T-helper 2 cell treated with Interferon-gamma antibody and Interleukin-4, amounts not matched to agents 5 μg/mL and 100 μg/mL, for 36 hours (primary cell): Measurements from ENCODE around the gene NFKB1.
A peak's percentile ranks its signal among the peaks of the same experiment; 100 is the strongest.
"Not testable (repeated sequence)": the region's sequence is repeated elsewhere in the genome, so short reads cannot be mapped to it uniquely, and the experiment has no call there.

Source experiments
- DNase-seq: peaks from one replicate; pipeline ENCODE4 v3.0.0; 2021; ENCODE audit warnings: low spot score
- H3K27ac Mint-ChIP-seq: one replicate; pipeline ENCODE4 v1.8.0; 2021; ENCODE audit warnings: mild to moderate bottlenecking, mixed read lengths
- H3K27me3 Mint-ChIP-seq: one replicate; pipeline ENCODE4 v1.8.0; 2021; ENCODE audit warnings: low read depth, mixed read lengths
- H3K36me3 Mint-ChIP-seq: one replicate; pipeline ENCODE4 v1.8.0; 2021; ENCODE audit warnings: low read depth, mixed read lengths
- H3K4me1 Mint-ChIP-seq: one replicate; pipeline ENCODE4 v1.8.0; 2021; ENCODE audit warnings: low read depth, mixed read lengths
- H3K4me3 Mint-ChIP-seq: one replicate; pipeline ENCODE4 v1.8.0; 2022; ENCODE audit warnings: mild to moderate bottlenecking, moderate library complexity, mixed read lengths
- H3K9me3 Mint-ChIP-seq: one replicate; pipeline ENCODE4 v1.8.0; 2021; ENCODE audit warnings: mixed read lengths

NFKB1 gene

GRCh38 chr4:102610007-102610406 is 108.8 kb downstream of the NFKB1 start:
- Mint-ChIP-seq H3K9me3 (no peaks in the 10 kb centered on the region), H3K4me1 (peaks cover 76% of the 10 kb centered on the region), H3K4me3 (no peak overlapping the region), H3K36me3 (peaks cover 94% of the 10 kb centered on the region), H3K27me3 (no peaks in the 10 kb centered on the region), H3K27ac (peak overlapping the region; percentile 18)
- no peak for DNase-seq

DNA sequence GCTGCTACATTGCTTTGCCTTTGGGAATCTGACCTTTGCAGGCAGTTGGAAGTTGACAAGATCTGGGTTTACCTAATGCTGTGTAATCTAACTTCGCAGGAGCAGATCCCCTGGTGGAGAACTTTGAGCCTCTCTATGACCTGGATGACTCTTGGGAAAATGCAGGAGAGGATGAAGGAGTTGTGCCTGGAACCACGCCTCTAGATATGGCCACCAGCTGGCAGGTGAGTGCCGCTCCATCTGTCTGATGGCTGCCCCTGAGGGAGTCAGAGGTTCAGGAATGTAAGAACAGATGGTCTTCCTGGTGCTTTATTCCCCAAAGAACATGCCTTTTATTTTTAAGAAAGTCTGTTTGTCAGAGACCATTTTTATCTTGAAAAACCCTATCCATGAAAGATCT is 109.3 kb downstream of the NFKB1 start:
- Mint-ChIP-seq H3K4me1 (peaks cover 76% of the 10 kb centered on the region), H3K27me3 (no peaks in the 10 kb centered on the region), H3K36me3 (peaks cover 93% of the 10 kb centered on the region), H3K4me3 (peak overlapping the region; percentile 31), H3K27ac (peak overlapping the region; percentile 98), H3K9me3 (no peaks in the 10 kb centered on the region)
- DNase-seq: no peak

DNA sequence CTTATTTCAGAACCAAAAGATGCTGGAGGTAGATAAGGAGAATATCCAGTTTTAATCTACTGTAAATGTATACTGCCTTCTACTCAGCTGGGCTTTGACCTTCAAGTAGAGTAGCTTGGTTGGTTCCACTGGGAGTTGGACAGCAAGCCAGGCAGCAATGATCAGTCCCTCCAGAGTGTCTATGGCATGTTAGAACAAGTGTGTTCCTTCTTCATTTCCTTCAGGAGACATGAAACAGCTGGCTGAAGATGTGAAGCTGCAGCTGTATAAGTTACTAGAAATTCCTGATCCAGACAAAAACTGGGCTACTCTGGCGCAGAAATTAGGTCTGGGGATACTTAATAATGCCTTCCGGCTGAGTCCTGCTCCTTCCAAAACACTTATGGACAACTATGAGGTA is 111.1 kb downstream of the NFKB1 start:
- H3K9me3 Mint-ChIP-seq: no peaks in the 10 kb centered on the region
- peak overlapping the region; percentile 98 for H3K27ac Mint-ChIP-seq
- H3K4me3 Mint-ChIP-seq: peak overlapping the region; percentile 79
- no peak for DNase-seq
- no peaks in the 10 kb centered on the region for H3K27me3 Mint-ChIP-seq
- peaks cover 93% of the 10 kb centered on the region for H3K36me3 Mint-ChIP-seq
- H3K4me1 Mint-ChIP-seq: peaks cover 85% of the 10 kb centered on the region

- Mint-ChIP-seq H3K9me3 (no peaks in the 10 kb centered on the region), H3K27me3 (no peaks in the 10 kb centered on the region), H3K36me3 (peaks cover 90% of the 10 kb centered on the region), H3K4me1 (peaks cover 80% of the 10 kb centered on the region), H3K27ac (peak overlapping the region; percentile 98), H3K4me3 (peak overlapping the region; percentile 79)
- DNase-seq: peak; percentile 42
These were observed 111.7 kb downstream of the NFKB1 start for GRCh38 chr4:102612824-102613366.

DNA sequence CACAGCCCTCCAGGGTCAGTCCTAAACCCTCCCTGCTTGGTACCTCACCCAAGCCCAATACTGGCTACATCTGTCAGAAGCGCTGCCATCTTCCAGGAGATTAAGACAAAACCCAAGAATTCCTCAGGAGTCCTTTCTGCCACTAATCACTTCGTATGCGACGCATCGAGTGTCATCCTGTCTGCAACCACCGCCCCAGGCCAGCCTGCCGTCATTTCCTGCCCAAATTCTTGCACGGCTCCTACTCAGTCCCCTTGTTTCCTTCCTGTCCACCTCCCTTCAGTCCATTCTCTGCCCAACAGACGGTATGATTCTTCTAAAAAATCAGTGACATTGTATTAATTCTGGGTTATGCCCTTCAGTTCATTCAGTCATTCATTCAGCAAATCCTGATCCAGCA is 113.6 kb downstream of the NFKB1 start:
- H3K36me3 Mint-ChIP-seq: peaks cover 80% of the 10 kb centered on the region
- DNase-seq: no peak
- peak overlapping the region; percentile 98 for H3K27ac Mint-ChIP-seq
- H3K4me1 Mint-ChIP-seq: peaks cover 78% of the 10 kb centered on the region
- H3K9me3 Mint-ChIP-seq: no peaks in the 10 kb centered on the region
- no peaks in the 10 kb centered on the region for H3K27me3 Mint-ChIP-seq
- H3K4me3 Mint-ChIP-seq: peak overlapping the region; percentile 79

DNA sequence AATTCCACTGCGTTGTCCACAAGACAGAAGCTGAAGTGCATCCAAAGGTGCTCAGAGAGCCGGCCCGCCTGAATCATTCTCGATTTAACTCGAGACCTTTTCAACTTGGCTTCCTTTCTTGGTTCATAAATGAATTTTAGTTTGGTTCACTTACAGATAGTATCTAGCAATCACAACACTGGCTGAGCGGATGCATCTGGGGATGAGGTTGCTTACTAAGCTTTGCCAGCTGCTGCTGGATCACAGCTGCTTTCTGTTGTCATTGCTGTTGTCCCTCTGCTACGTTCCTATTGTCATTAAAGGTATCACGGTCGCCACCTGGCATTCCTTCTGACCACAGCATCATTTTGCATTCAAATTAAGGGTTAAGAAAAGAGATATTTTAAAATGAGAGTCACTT is 115.5 kb downstream of the NFKB1 start:
- DNase-seq: peak; percentile 43
- peak overlapping the region; percentile 39 for H3K4me3 Mint-ChIP-seq
- no peaks in the 10 kb centered on the region for H3K9me3 Mint-ChIP-seq
- H3K36me3 Mint-ChIP-seq: peaks cover 63% of the 10 kb centered on the region
- peak overlapping the region; percentile 67 for H3K27ac Mint-ChIP-seq
- peaks cover 71% of the 10 kb centered on the region for H3K4me1 Mint-ChIP-seq
- peaks cover 2% of the 10 kb centered on the region for H3K27me3 Mint-ChIP-seq

DNA sequence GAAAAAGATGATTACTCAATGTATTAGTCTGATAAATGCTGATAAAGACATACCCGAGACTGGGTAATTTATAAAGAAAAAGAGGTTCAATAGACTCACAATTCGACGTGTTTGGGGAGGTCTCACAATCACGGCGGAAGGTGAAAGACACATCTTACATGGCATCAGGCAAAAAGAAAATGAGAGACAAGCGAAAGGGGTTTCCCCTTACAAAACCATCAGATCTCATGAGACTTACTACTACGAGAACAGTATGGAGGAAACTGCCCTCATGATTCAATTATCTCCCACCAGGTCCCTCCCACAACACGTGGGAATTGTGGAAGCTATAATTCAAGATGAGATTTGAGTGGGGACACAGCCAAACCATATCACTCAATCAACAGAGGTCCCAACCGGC is 117.9 kb downstream of the NFKB1 start:
- H3K4me1 Mint-ChIP-seq: peaks cover 60% of the 10 kb centered on the region
- H3K27ac Mint-ChIP-seq: not testable (repeated sequence)

DNA sequence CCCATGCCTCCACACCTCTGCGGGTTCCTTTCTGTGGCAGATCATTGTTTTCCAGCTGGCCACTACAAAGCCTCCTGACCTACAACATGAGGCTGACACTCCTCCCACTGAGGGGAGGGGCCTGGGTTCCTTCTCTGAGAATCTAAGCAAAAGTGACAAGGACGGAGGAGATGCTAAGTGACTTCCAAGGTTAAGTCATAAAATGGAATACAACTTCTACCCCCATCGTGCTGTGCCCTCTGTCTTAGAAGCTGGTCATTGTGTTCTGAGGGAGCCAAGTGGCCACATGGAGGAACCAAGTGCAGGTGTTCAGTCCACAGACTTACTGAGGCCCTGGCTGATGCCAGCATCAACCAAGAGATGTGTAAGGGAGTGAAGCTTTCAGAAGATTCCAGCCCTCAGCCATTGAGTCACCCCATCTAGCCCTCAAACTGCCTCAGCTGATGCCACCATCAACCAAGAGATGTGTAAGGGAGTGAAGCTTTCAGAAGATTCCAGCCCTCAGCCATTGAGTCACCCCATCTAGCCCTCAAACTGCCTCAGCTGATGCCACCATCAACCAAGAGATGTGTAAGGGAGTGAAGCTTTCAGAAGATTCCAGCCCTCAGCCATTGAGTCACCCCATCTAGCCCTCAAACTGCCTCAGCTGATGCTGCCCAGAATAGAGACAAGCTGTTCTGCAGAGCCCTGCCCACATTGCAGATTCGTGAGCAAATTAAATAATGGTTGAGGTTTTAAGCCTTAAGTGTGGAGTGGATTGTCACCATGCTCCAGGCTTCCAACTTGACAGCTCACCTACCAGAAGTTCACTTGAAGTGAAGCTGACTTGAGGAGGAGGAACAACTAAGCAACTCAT is 118.8 kb downstream of the NFKB1 start:
- not testable (repeated sequence) for H3K9me3 Mint-ChIP-seq, H3K27ac Mint-ChIP-seq, H3K27me3 Mint-ChIP-seq, H3K4me3 Mint-ChIP-seq
- DNase-seq: peak; percentile 40
- Mint-ChIP-seq H3K4me1 (peaks cover 56% of the 10 kb centered on the region), H3K36me3 (peaks cover 30% of the 10 kb centered on the region)

More for the DNA sequence above, 117.9 kb downstream of the NFKB1 start:
- not testable (repeated sequence) for H3K9me3 Mint-ChIP-seq, DNase-seq, H3K4me3 Mint-ChIP-seq, H3K27me3 Mint-ChIP-seq
- H3K36me3 Mint-ChIP-seq: peaks cover 40% of the 10 kb centered on the region

DNA sequence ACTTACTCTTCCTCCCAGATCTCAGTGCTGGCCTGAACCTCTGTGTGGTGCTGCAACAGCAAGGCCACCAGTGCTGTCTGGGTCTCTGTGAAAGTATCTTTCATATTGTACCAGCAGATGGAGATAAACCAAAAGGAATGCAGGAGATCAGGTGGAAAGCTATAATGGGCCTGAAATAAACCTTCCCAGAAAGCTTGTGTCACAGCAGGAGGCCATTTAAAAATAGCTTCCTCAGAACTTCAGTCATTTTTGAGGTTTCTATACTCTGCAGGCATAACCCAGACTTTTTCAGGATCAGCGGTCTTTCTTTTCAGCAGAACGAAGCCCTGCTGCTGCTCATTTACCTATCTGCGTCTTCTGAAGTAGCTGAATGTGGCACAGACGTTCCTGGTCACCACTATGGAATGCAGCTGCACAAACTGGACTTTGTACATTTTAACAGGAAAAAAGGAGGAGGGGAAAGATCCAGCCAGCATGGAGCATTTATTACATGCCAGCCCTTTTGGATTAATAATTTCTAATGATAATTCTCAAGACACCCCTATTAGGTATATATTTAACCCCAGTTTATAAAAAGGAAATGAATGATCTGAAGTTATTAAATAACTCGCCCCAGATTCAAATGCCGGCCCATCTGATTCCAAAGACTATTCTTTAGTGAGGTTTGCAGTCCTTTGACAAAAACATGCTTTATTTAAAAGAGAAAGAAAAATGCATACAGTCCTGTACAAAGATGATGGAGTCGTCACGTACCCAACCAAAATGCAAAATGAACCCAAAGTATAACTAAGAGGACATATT is 119.7 kb downstream of the NFKB1 start:
- Mint-ChIP-seq H3K4me1 (peaks cover 55% of the 10 kb centered on the region), H3K9me3 (no peaks in the 10 kb centered on the region), H3K27me3 (peaks cover 6% of the 10 kb centered on the region), H3K36me3 (peaks cover 23% of the 10 kb centered on the region), H3K4me3 (no peak overlapping the region), H3K27ac (no peak overlapping the region)
- DNase-seq: no peak

- no peaks in the 10 kb centered on the region for H3K9me3 Mint-ChIP-seq
- peaks cover 6% of the 10 kb centered on the region for H3K27me3 Mint-ChIP-seq
- H3K27ac Mint-ChIP-seq: no peak overlapping the region
- no peak overlapping the region for H3K4me3 Mint-ChIP-seq
- peaks cover 6% of the 10 kb centered on the region for H3K36me3 Mint-ChIP-seq
- DNase-seq: no peak
- H3K4me1 Mint-ChIP-seq: peaks cover 57% of the 10 kb centered on the region
These were observed 122.5 kb downstream of the NFKB1 start for GRCh38 chr4:102623622-102624021.

DNA sequence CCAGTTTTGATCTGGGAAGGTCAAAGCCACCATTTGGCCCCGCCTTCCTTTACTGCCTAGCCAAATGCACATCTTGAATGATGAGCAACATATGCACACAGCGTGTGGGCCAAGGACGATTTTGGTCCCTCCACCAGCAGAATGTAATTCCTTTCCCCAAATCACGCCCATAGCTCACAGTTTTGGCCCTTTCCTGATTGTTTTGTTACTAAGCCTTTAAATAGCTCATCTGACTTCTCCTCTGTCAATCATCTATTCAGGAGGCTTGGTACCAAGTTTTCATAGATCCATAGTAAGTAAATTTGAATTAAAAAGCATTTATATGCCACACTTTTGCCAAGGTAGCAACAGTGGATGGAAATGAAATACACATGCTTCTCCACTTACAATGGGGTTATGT is 123.3 kb downstream of the NFKB1 start:
- Mint-ChIP-seq H3K27me3 (peaks cover 6% of the 10 kb centered on the region), H3K36me3 (peaks cover 3% of the 10 kb centered on the region), H3K4me3 (no peak overlapping the region), H3K9me3 (no peaks in the 10 kb centered on the region), H3K27ac (no peak overlapping the region), H3K4me1 (peaks cover 53% of the 10 kb centered on the region)
- DNase-seq: no peak

DNA sequence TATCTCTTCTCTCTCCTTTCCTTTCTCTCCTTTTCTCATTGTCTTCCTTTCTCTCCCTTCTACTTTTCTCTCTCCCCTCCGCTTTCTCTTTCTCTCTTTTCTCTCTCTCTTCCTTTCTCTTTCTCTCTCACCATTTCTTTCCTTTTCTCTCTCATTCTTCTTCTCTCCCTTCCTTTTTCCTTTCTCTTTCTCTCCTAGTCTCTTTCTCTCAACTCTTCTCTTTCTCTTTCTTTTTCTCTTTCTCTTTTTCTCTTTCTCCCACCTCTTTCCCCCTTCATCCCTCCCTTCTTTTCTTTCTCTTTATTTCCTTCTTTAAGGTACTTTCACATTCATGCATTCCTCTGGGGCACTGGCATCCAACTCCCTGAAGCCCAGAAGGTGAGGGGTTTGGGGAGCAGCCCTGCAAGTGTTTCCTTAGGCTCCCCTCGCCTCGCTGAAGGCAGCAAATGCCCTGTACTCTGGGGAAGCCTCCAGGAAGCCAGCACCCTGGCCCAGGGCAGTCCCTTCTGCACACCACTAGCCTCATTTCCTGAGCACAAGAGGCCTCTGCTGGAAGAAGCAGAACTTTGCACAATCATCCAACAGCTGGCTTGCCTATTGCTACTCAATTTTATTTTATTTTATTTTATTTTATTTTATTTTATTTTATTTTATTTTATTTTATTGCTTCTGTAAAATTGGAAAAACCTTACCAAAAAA is 124.2 kb downstream of the NFKB1 start:
- peak overlapping the region; percentile 86 for H3K27ac Mint-ChIP-seq
- peak overlapping the region; percentile 86 for H3K4me3 Mint-ChIP-seq
- H3K4me1 Mint-ChIP-seq: peaks cover 54% of the 10 kb centered on the region
- peaks cover 6% of the 10 kb centered on the region for H3K27me3 Mint-ChIP-seq
- no peaks in the 10 kb centered on the region for H3K36me3 Mint-ChIP-seq
- H3K9me3 Mint-ChIP-seq: no peaks in the 10 kb centered on the region
- DNase-seq: peak; percentile 63

GRCh38 chr4:102627831-102628523 is 126.8 kb downstream of the NFKB1 start:
- H3K9me3 Mint-ChIP-seq: no peaks in the 10 kb centered on the region
- H3K27me3 Mint-ChIP-seq: no peaks in the 10 kb centered on the region

More at GRCh38 chr4:102627831-102628523, 126.8 kb downstream of the NFKB1 start:
- peak; percentile 58 for DNase-seq
- no peak overlapping the region for H3K4me3 Mint-ChIP-seq
- no peak overlapping the region for H3K27ac Mint-ChIP-seq
- H3K4me1 Mint-ChIP-seq: peaks cover 41% of the 10 kb centered on the region
- H3K36me3 Mint-ChIP-seq: peaks cover 8% of the 10 kb centered on the region
